GM18505 (cell line): Measurements from ENCODE around the gene SMPDL3B.

ENCODE experiments used
- ATAC-seq: cut with Tn5 transposase; IDR thresholded peaks from one replicate; pipeline ENCODE4 v1.9.1; 2021; ENCODE audit not compliant: unreplicated experiment
- POLR2A ChIP-seq: IDR thresholded peaks from 4 replicates; pipeline ENCODE4 v1.6.1; 2011; ENCODE audit warnings: borderline replicate concordance; ENCODE audit not compliant: insufficient read depth, insufficient read length; ENCODE audit errors: extremely low read depth

SMPDL3B gene

DNA sequence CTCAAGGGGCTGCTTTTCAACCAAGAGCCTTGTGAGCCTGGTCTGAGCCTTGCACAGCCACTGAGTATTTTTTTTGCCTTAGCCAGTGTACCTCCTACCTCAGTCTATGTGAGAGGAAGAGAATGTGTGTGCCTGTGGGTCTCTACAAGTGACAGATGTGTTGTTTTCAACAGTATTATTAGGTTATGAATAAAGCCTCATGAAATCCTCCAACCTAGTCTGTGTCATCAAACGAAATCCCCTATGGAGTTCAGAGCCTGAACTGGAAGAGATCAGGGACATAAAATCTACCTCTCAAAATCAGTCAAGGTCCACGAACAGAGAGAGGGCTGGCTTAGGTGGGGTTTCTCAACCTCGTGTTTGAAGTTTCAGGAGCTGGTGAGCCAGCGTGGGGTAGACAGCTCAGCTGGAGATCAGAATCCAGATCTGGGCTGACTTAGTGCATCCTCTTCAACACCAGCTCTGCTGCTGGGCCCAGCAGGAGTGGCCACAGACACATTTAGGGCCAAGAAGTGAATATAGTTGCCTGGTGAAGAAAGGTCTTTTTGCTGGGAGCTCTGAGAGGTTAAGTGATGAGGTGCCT, 33.2 kb downstream of the SMPDL3B start:
- no peak for ATAC-seq
- TF ChIP-seq POLR2A = no peak

DNA sequence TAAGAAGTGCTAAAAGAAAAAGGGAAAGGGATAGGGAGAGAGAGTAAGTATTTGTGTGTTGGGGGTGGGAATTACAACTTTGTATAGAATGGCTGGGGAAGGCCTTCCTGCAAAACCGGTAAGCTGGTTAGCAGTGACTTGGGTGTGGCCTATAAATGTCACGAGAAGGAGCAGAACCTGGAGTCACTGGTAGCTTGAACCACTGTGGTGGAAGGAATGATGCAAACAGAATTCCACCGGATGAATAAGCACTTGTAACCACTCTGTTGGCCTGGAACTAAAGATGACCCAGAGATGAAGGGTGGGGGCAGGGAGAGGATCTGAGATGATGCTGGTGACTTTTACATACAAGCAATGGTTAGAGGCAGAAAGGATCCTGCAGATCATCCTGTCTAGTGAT, 33.9 kb downstream of the SMPDL3B start:
- ATAC-seq = no peak
- no peak for TF ChIP-seq POLR2A

- no peak for ATAC-seq
- no peak for TF ChIP-seq POLR2A
These were observed 35.6 kb downstream of the SMPDL3B start for GRCh38 chr1:27970401-27970800.

GRCh38 chr1:27971674-27972073, 36.9 kb downstream of the SMPDL3B start:
- no peak for TF ChIP-seq POLR2A
- ATAC-seq = no peak

GRCh38 chr1:27972141-27972540, 37.3 kb downstream of the SMPDL3B start:
- TF ChIP-seq POLR2A = no peak
- no peak for ATAC-seq

DNA sequence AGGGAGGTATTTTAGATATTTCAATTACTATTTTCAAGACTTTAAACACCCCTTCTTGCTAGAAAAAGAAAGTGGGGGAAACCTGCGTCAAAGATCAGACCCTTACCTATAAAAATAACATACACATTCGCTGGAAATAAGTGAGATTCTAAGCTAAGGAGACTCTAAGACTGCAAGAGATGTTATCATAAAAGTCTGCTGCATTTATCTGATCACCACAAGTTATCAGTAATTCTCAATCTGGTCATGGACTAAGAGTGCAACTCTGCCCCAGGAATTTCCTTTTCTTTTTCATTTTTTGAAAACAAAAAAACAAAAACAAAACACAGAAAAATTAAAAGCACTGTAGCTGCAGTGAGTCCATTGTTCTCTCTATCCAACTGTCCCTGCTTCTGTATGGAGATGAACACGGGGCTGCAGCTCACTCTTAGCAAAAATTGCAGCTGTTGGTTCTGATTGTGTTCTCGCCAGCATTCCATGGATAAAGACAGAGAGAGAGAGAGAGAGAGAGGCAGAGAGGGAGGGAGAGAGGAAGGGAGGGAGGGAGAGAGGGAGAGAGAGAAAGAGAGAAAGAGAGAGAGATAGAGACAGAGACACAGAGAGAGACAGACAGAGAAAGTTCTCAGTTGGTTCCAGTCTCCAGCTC, 39.1 kb downstream of the SMPDL3B start:
- no peak for ATAC-seq
- TF ChIP-seq POLR2A = no peak

DNA sequence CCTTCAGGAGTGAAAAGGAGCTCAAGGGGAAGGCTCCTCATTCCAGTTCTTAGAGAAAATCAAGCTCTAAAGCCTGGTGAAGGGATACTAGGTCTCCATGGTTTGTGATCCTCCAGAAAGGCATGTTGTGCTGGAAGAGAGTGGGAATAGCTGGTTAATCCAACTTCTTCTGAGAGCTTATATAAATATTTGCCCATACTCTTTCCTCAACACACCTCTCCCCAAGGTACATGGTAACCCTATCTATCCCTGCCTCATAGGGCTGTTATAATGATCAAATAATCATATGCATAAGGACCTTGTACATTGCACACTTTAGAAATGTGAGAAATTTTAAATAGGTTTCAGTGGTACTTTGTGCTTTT, 39.6 kb downstream of the SMPDL3B start:
- no peak for ATAC-seq

DNA sequence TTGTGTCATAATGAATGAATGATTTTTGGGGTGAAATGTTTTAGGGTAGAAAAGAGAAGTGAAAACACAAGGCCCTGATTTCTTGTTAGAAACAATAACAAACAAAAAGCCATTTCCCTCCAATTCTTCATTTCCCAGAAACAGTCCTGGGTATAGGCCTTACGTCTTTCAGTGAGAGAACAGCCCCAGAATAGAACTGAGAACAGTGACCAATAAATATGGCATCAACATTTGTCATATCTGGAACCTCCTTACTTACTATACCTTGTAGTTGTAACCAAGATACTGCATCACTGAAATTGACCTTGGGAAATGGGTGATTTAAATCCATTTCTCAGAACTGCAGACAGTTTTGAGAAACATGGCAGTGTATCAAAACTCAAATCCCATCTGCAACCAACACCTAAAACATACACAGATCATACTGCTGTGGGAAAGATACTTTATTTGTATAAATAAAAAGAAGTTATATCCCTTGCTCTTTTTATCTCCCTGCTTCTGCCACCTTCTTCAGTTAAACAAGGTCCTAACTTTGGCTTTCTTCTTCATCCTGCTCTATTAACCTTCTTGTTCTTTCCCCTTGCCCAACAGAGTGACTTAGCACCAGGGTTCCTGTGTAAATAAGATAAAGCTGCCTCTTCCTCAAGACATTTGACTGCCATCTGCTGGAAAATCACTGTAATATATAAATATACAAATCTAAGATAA, 44.5 kb downstream of the SMPDL3B start:
- ATAC-seq = no peak
- no peak for TF ChIP-seq POLR2A

More for the DNA sequence above, 39.6 kb downstream of the SMPDL3B start:
- TF ChIP-seq POLR2A = no peak

- no peak for TF ChIP-seq POLR2A
- no peak for ATAC-seq
These were observed 45.0 kb downstream of the SMPDL3B start for GRCh38 chr1:27979859-27980201.

DNA sequence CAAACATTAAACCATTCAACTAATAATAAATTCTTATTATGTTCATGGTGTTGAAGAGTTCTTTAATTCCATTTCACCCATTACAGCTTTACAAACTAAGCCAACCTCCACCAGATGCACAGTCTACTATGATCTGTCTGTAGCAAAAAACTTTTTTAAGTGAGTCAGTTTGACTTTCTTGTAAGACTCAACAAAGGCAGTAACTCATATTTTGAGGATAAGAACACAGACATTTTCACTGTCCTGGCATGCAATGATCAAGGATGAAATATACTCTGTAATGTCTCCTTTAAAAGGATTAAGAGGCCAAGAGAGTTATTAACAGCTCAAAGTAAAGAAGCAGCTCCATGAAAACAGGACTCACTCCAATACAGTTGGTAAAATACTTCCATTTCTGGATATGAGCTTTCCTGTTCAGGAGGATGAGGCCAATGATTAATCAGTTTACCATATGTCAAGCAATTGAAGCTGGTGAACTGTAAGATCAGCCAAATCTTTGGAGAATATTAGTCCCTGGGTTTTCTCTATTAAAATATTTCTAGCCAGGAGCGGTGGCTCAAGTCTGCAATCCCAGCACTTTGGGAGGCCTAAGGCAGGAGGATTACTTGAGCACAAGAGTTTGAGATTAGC, 45.5 kb downstream of the SMPDL3B start:
- TF ChIP-seq POLR2A = no peak
- no peak for ATAC-seq

DNA sequence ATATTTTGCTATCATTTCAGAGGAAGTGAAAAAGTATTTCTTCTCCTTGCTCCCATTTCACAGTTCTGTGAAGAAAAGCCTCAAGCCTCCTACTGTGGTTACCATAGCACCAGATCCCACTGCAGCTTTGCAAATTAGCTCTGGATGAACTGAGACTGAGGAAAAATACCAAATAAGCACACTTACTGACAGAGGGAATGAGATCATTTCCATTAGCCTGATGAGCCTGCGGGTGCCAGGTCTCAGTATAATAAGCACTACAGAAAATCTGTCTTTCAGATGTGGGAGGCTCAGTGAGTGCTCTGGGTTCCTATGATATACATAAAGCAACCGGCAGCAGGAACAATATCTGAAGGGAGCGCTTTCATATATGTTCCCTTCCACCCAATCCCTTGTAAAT, 46.3 kb downstream of the SMPDL3B start:
- no peak for TF ChIP-seq POLR2A
- no peak for ATAC-seq

- no peak for ATAC-seq
- no peak for TF ChIP-seq POLR2A
These were observed 56.2 kb downstream of the SMPDL3B start for GRCh38 chr1:27990920-27991537.

- ATAC-seq = no peak
- TF ChIP-seq POLR2A = no peak
These were observed 57.5 kb downstream of the SMPDL3B start for GRCh38 chr1:27992276-27992675.
